GM19438 (cell line): ENCODE measurements around the gene NCKAP5L.

Source experiments
- ATAC-seq: cut with Tn5 transposase; IDR thresholded peaks from one replicate; pipeline ENCODE4 v1.9.1; 2021; ENCODE audit warnings: low read depth; ENCODE audit not compliant: unreplicated experiment

NCKAP5L gene

DNA sequence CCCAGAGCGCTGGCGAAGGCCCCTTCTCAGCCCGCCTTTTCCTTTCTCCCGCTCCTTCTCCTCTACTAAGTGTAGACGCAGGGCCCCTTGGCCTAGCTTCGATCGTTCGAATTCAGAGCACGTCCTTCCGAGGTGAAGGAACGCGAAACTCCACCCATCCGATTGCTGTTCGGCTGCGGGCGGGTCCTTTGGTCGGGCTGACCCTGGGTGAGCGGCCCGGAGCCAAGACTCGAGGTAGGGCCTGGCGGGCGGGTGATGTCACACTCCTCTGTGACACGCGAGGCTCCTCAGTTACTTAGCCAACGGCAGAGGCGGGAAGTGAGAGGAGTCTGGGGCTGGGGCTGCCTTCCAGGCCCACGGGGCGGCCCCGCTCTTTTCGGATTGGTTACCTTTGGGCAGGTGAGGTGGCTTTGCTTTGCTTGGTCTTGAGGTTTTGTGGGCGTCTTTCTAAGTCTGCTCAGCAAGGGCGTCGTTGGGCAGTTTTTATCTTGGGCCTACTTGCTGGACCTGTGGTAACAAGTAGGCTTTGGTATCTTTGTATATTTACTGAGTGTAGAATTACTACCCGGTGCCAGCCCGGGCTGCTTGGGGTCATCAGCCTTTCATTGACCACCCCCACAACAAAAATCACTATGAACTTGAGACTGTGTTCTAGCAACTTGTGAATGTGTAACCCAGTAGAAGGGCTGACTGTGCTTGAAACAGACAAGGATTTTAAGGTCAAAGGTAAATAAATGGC is 86.2 kb downstream of the NCKAP5L start:
- ATAC-seq: peak; percentile 53
